Vagina (tissue), 2 donors: ENCODE measurements around the gene DPP6. TPM values are rescaled to one million over a fixed set of nuclear protein-coding genes. Genes with fewer than 3 reads are reported as not detected.

ENCODE experiments used
- DNase-seq, 2 donors: peaks; one replicate each; pipeline ENCODE4 v3.0.0-alpha.2; 2017; ENCODE audit errors: extremely low spot score in 2 of 2
- H3K27ac ChIP-seq: fragments of 200-600 bp; sonication (generic); one replicate; pipeline ENCODE4 v1.5.1; 2019
- H3K27me3 ChIP-seq: fragments of 200-600 bp; sonication (generic); one replicate; pipeline ENCODE4 v1.5.1; 2019
- H3K36me3 ChIP-seq, 2 donors: fragments of 200-600 bp; sonication (generic); one replicate each; pipeline ENCODE4 v1.5.1; 2017 to 2019
- H3K4me1 ChIP-seq: fragments of 200-600 bp; sonication (generic); one replicate; pipeline ENCODE4 v1.5.1; 2019
- H3K4me3 ChIP-seq, 2 donors: fragments of 200-600 bp; sonication (generic); 1 replicate in 1 of 2; 2 replicates in 1 of 2; pipeline ENCODE4 v1.5.1; 2016 to 2019
- H3K9me3 ChIP-seq: fragments of 200-600 bp; sonication (generic); one replicate; pipeline ENCODE4 v1.5.1; 2019
- POLR2A ChIP-seq, 2 donors: fragments of 450-650 bp; IDR thresholded peaks; one replicate each; pipeline ENCODE4 v1.6.1; 2017; ENCODE audit warnings: antibody characterized with exemption in 2 of 2, mild to moderate bottlenecking in 2 of 2, moderate library complexity in 2 of 2
- POLR2AphosphoS5 ChIP-seq, 2 donors: sonication (generic); formaldehyde crosslinking; IDR thresholded peaks; one replicate each; pipeline ENCODE4 v1.9.0; 2017; ENCODE audit warnings: antibody characterized with exemption in 2 of 2, mild to moderate bottlenecking in 2 of 2, low read depth in 1 of 2; ENCODE audit not compliant: insufficient read depth in 1 of 2
- intact Hi-C: fragments of 100-400 bp; cut with DNase I; formaldehyde crosslinking; loops from one replicate; pipeline ENCODE4 v1.15.1; 2023
- total RNA-seq: library from RNA; depleted of rRNA; stranded (reverse); fragments of >200 nt; gene quantifications from one replicate; pipeline ENCODE4 v1.2.3, GENCODE V29; 2016
- TF ChIP-seq, protein P1 (sequence below), 3 experiments: fragments of 450-650 bp in 2 of 3; fragments of 200-600 bp in 1 of 3; sonication (generic) in 1 of 3; IDR thresholded peaks; one replicate each; pipeline ENCODE4 v1.5.1; 2017 to 2019; ENCODE audit warnings: antibody characterized with exemption in 3 of 3, mild to moderate bottlenecking in 2 of 3, moderate library complexity in 2 of 3

Gene DPP6
- total RNA-seq, 1 donor from 2014 or later, result 7.9 TPM

DNA sequence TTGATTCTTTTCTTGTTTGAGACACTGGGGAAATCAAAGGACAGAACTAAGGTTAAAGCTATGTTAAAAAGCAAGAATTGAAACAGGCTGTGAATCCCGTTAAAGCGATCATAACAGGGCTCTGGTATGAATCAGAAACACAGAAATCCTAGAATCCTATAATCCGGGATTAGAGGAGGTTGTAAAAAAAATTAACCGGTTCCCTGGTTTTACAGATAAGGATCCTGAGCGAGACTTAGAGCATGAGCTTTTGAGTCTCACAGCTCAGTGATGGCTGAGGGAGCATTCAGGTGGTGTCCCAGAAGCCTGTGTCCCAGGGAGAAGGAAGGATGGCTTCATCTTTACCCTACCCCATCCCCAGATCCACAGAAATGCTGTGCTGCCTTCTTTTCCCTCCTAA lies 489.4 kb downstream of the DPP6 start:
- intact Hi-C loops, result no loop called here
- no peak overlapping the region for H3K4me3 ChIP-seq
- H3K9me3 ChIP-seq, result no peaks in the 10 kb centered on the region
- no peak overlapping the region for H3K27ac ChIP-seq
- TF ChIP-seq POLR2A (IDR thresholded peaks at IDR 0.05) (no peak), POLR2AphosphoS5 (IDR thresholded peaks at IDR 0.05; ENCODE audit: insufficient read depth in 1 of 2, low read depth in 1 of 2) (no peak)
- TF ChIP-seq, protein P1, sequence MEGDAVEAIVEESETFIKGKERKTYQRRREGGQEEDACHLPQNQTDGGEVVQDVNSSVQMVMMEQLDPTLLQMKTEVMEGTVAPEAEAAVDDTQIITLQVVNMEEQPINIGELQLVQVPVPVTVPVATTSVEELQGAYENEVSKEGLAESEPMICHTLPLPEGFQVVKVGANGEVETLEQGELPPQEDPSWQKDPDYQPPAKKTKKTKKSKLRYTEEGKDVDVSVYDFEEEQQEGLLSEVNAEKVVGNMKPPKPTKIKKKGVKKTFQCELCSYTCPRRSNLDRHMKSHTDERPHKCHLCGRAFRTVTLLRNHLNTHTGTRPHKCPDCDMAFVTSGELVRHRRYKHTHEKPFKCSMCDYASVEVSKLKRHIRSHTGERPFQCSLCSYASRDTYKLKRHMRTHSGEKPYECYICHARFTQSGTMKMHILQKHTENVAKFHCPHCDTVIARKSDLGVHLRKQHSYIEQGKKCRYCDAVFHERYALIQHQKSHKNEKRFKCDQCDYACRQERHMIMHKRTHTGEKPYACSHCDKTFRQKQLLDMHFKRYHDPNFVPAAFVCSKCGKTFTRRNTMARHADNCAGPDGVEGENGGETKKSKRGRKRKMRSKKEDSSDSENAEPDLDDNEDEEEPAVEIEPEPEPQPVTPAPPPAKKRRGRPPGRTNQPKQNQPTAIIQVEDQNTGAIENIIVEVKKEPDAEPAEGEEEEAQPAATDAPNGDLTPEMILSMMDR (IDR thresholded peaks at IDR 0.05), result no peak
- no peaks in the 10 kb centered on the region for H3K36me3 ChIP-seq
- H3K27me3 ChIP-seq, result no peaks in the 10 kb centered on the region
- H3K4me1 ChIP-seq, result no peaks in the 10 kb centered on the region
- DNase-seq, result no peak

DNA sequence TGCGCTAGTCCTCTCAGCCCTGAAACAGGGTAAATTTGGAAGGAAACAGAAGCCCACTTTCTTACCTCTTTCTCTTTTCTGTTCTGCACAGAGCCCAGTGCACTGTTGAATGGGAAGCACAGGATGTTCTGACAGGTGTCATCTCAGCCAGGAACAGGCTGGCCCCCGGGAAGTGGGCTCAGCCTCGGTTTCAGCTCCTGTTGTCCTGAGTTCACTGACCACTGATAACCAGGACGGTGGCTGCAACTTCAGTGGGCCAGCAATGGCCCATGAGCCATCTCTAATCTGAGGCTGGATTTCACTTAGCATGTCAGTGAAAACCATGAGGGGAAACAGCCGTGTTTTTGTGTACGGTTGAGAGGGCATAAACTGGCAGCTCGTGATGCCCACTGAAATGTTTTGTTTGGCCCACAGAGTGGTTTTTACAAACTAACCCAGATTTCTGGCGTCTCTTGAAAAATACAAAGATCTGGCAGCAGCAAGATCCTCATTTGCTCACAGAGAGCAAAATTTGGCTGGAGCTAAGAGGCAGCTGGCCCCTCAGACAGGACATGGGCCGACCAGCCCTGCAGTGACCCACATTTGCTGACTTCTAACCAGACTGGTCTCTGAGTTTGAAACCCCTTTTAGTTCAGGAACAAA lies 494.9 kb downstream of the DPP6 start:
- intact Hi-C loops, result no loop called here

DNA sequence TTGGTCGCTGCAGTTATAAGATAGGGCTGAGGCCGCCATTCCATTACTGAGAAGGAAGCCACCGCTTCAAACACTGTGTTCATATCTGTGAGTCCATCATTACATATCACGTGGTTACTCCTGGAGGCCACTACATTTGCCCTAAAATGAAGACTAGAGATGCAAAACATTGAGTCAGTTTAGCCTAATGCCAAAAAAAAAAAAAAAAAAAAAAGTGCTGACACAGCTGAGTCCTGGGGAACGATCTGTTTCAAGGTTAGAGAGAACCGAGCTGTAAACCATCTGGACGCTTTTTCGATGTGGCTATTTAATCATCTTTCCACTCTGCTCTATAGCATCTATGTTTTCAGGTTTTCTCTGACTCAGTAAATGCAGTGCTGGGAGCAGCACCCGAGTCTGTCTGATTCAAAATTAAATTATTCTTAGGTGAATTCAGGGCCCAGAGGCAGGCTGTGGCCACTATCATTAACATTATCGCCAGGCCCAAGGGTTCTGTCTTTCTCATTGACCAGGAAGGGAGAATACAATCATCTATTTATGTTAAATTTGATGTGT lies 501.6 kb downstream of the DPP6 start:
- DNase-seq, result no peak
- H3K4me3 ChIP-seq, result no peak overlapping the region
- H3K27ac ChIP-seq, result no peak overlapping the region
- no peaks in the 10 kb centered on the region for H3K27me3 ChIP-seq
- H3K36me3 ChIP-seq, result no peaks in the 10 kb centered on the region
- no peaks in the 10 kb centered on the region for H3K4me1 ChIP-seq
- H3K9me3 ChIP-seq, result no peaks in the 10 kb centered on the region
- intact Hi-C loops, result no loop called here
- TF ChIP-seq POLR2A (IDR thresholded peaks at IDR 0.05), result no peak
- no peak for TF ChIP-seq POLR2AphosphoS5 (IDR thresholded peaks at IDR 0.05; ENCODE audit: insufficient read depth in 1 of 2, low read depth in 1 of 2)
- TF ChIP-seq, protein P1 (IDR thresholded peaks at IDR 0.05), result no peak

More for the DNA sequence above, 494.9 kb downstream of the DPP6 start:
- Histone ChIP-seq H3K36me3 (no peaks in the 10 kb centered on the region), H3K27ac (no peak overlapping the region), H3K27me3 (no peaks in the 10 kb centered on the region), H3K4me3 (no peak overlapping the region), H3K4me1 (no peaks in the 10 kb centered on the region), H3K9me3 (no peaks in the 10 kb centered on the region)
- TF ChIP-seq POLR2AphosphoS5 (IDR thresholded peaks at IDR 0.05; ENCODE audit: insufficient read depth in 1 of 2, low read depth in 1 of 2) (no peak), POLR2A (IDR thresholded peaks at IDR 0.05) (no peak)
- TF ChIP-seq, protein P1 (IDR thresholded peaks at IDR 0.05), result no peak
- DNase-seq, result no peak

DNA sequence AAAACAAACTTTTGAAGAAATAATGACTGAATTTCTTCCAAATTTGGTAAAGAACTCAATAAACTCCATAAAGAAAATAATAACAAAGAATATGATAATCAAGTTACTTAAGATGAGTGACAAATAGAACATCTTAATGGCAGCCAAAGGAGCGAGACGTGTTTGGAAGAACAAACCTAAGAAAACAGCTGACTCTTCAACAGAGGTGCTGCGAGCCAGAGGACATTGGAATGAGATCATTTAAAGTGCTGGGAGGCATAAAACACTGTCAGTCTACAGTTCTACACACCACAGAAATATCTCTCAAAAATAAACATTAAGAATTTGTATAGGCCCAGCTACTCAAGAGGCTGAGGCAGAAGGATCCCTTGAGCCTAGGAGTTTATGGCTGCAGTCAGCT lies 507.3 kb downstream of the DPP6 start:
- H3K27me3 ChIP-seq, result no peaks in the 10 kb centered on the region
- no peaks in the 10 kb centered on the region for H3K4me1 ChIP-seq
- no peaks in the 10 kb centered on the region for H3K36me3 ChIP-seq
- TF ChIP-seq POLR2A (IDR thresholded peaks at IDR 0.05) (no peak), POLR2AphosphoS5 (IDR thresholded peaks at IDR 0.05; ENCODE audit: insufficient read depth in 1 of 2, low read depth in 1 of 2) (no peak)
- TF ChIP-seq, protein P1 (IDR thresholded peaks at IDR 0.05), result no peak
- intact Hi-C loops, result no loop called here
- H3K27ac ChIP-seq, result no peak overlapping the region
- DNase-seq, result no peak
- H3K4me3 ChIP-seq, result no peak overlapping the region
- no peaks in the 10 kb centered on the region for H3K9me3 ChIP-seq

DNA sequence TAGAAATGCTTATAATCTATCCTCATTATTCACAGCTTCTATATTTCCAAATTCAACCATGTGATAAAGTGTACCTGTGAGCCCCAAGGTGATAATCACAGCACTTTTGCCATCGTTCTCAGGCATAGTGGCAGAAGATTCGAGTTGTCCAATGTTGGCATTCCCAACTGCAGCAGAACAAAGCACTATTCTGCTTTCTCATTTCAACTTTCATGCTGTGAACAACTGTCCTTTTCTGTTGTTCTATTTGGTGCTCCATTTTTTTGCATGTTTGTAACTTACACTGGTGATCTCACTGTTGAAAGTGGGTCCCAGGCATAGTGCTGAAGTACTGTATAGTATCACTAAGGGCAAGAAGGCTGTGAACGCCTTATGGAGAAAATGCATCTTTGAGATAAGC lies 512.5 kb downstream of the DPP6 start:
- Histone ChIP-seq H3K9me3 (no peaks in the 10 kb centered on the region), H3K27me3 (no peaks in the 10 kb centered on the region), H3K36me3 (no peaks in the 10 kb centered on the region), H3K4me1 (no peaks in the 10 kb centered on the region), H3K27ac (no peak overlapping the region), H3K4me3 (no peak overlapping the region)
- no peak for TF ChIP-seq POLR2AphosphoS5 (IDR thresholded peaks at IDR 0.05; ENCODE audit: insufficient read depth in 1 of 2, low read depth in 1 of 2)
- TF ChIP-seq, protein P1 (IDR thresholded peaks at IDR 0.05), result no peak
- TF ChIP-seq POLR2A (IDR thresholded peaks at IDR 0.05), result no peak
- intact Hi-C loops, result no loop called here
- DNase-seq, result no peak
